Activated CD4-positive, alpha-beta T cell treated with anti-CD3 and anti-CD28 coated beads, Interleukin-2, amount 10 ng/mL, durations not matched to agents 7 days and 5 days (primary cell): ENCODE measurements around the gene CNTN1. TPM values are rescaled to one million over a fixed set of nuclear protein-coding genes. Genes with fewer than 3 reads are reported as not detected.

Source experiments
- CTCF ChIA-PET: fragments of 350-600 bp; sonication (Branson Sonifier 250); formaldehyde crosslinking; loops from one replicate; lab custom pipeline; 2021; ENCODE audit warnings: antibody characterized with exemption; lab: Charles Lee
- POLR2A ChIA-PET: fragments of 350-600 bp; sonication (Branson Sonifier 250); formaldehyde crosslinking; loops from one replicate; lab custom pipeline; 2021; ENCODE audit warnings: antibody characterized with exemption; lab: Charles Lee
- DNase-seq: peaks from one replicate; pipeline ENCODE4 v3.0.0-alpha.2; 2020
- H3K27ac Mint-ChIP-seq: one replicate; pipeline ENCODE4 v1.8.0; 2021; ENCODE audit warnings: mild to moderate bottlenecking, moderate library complexity, mixed read lengths
- H3K27me3 Mint-ChIP-seq: one replicate; pipeline ENCODE4 v1.8.0; 2021; ENCODE audit warnings: mixed read lengths
- H3K36me3 Mint-ChIP-seq: one replicate; pipeline ENCODE4 v1.8.0; 2021; ENCODE audit warnings: low read depth, mixed read lengths
- H3K4me1 Mint-ChIP-seq: one replicate; pipeline ENCODE4 v1.8.0; 2021; ENCODE audit warnings: mixed read lengths
- H3K4me3 Mint-ChIP-seq: one replicate; pipeline ENCODE4 v1.8.0; 2021; ENCODE audit warnings: mild to moderate bottlenecking, moderate library complexity, mixed read lengths
- H3K9me3 Mint-ChIP-seq: one replicate; pipeline ENCODE4 v1.8.0; 2021; ENCODE audit warnings: mixed read lengths
- total RNA-seq, 2 experiments: library from RNA; stranded (reverse); gene quantifications; one replicate each; pipeline ENCODE4 v1.2.3, GENCODE V29; 2021

Gene CNTN1
- total RNA-seq, 2 experiments from 2014 or later, result not detected

GRCh38 chr12:40802656-40803055 is 110.4 kb downstream of the CNTN1 start:
- Mint-ChIP-seq H3K4me1 (no peaks in the 10 kb centered on the region), H3K27me3 (no peaks in the 10 kb centered on the region), H3K9me3 (no peaks in the 10 kb centered on the region), H3K27ac (no peak overlapping the region), H3K4me3 (no peak overlapping the region), H3K36me3 (no peaks in the 10 kb centered on the region)
- DNase-seq, result no peak
- ChIA-PET POLR2A (no interaction called here), CTCF (no interaction called here)

GRCh38 chr12:40819436-40820108 is 127.3 kb downstream of the CNTN1 start:
- CTCF ChIA-PET, result no interaction called here
- no peaks in the 10 kb centered on the region for H3K27me3 Mint-ChIP-seq
- H3K4me3 Mint-ChIP-seq, result no peak overlapping the region
- peaks cover 11% of the 10 kb centered on the region for H3K9me3 Mint-ChIP-seq
- H3K4me1 Mint-ChIP-seq, result no peaks in the 10 kb centered on the region
- H3K36me3 Mint-ChIP-seq, result no peaks in the 10 kb centered on the region
- H3K27ac Mint-ChIP-seq, result no peak overlapping the region
- POLR2A ChIA-PET, result no interaction called here
- no peak for DNase-seq

- Mint-ChIP-seq H3K9me3 (peaks cover 11% of the 10 kb centered on the region), H3K27ac (no peak overlapping the region), H3K4me3 (no peak overlapping the region), H3K4me1 (no peaks in the 10 kb centered on the region), H3K36me3 (no peaks in the 10 kb centered on the region), H3K27me3 (no peaks in the 10 kb centered on the region)
- ChIA-PET POLR2A (no interaction called here), CTCF (no interaction called here)
- no peak for DNase-seq
These were observed 128.7 kb downstream of the CNTN1 start for GRCh38 chr12:40820794-40821484.

- CTCF ChIA-PET, result no interaction called here
- H3K27me3 Mint-ChIP-seq, result no peaks in the 10 kb centered on the region
These were observed 132.9 kb downstream of the CNTN1 start for GRCh38 chr12:40825156-40825555.

GRCh38 chr12:40827683-40828592 is 135.7 kb downstream of the CNTN1 start:
- POLR2A ChIA-PET, result no interaction called here
- H3K4me3 Mint-ChIP-seq, result no peak overlapping the region

More at GRCh38 chr12:40825156-40825555, 132.9 kb downstream of the CNTN1 start:
- no peaks in the 10 kb centered on the region for H3K4me1 Mint-ChIP-seq
- H3K36me3 Mint-ChIP-seq, result no peaks in the 10 kb centered on the region
- peaks cover 2% of the 10 kb centered on the region for H3K9me3 Mint-ChIP-seq
- H3K27ac Mint-ChIP-seq, result no peak overlapping the region
- POLR2A ChIA-PET, result no interaction called here
- H3K4me3 Mint-ChIP-seq, result no peak overlapping the region
- DNase-seq, result no peak

GRCh38 chr12:40828593-40828990 is 136.4 kb downstream of the CNTN1 start:
- no peaks in the 10 kb centered on the region for H3K36me3 Mint-ChIP-seq
- CTCF ChIA-PET, result no interaction called here

More at GRCh38 chr12:40827683-40828592, 135.7 kb downstream of the CNTN1 start:
- Mint-ChIP-seq H3K27me3 (no peaks in the 10 kb centered on the region), H3K36me3 (no peaks in the 10 kb centered on the region), H3K9me3 (no peaks in the 10 kb centered on the region), H3K27ac (no peak overlapping the region), H3K4me1 (no peaks in the 10 kb centered on the region)
- DNase-seq, result no peak
- CTCF ChIA-PET, result no interaction called here

GRCh38 chr12:40829738-40830144 is 137.5 kb downstream of the CNTN1 start:
- CTCF ChIA-PET, result interaction anchor here (0.6 kb wide), 1 partner anchor 338 kb away, joined by 3 read pairs; no protein-coding TSS in a partner anchor
- H3K9me3 Mint-ChIP-seq, result no peaks in the 10 kb centered on the region
- no peak overlapping the region for H3K4me3 Mint-ChIP-seq
- POLR2A ChIA-PET, result no interaction called here
- H3K4me1 Mint-ChIP-seq, result no peaks in the 10 kb centered on the region
- H3K36me3 Mint-ChIP-seq, result no peaks in the 10 kb centered on the region
- no peaks in the 10 kb centered on the region for H3K27me3 Mint-ChIP-seq
- H3K27ac Mint-ChIP-seq, result no peak overlapping the region
- no peak for DNase-seq

More at GRCh38 chr12:40828593-40828990, 136.4 kb downstream of the CNTN1 start:
- no peak for DNase-seq
- POLR2A ChIA-PET, result no interaction called here
- Mint-ChIP-seq H3K4me3 (no peak overlapping the region), H3K27ac (no peak overlapping the region), H3K9me3 (no peaks in the 10 kb centered on the region), H3K4me1 (no peaks in the 10 kb centered on the region), H3K27me3 (no peaks in the 10 kb centered on the region)

GRCh38 chr12:40831916-40832315 is 139.7 kb downstream of the CNTN1 start:
- no peak overlapping the region for H3K4me3 Mint-ChIP-seq

GRCh38 chr12:40832668-40833067 is 140.4 kb downstream of the CNTN1 start:
- no peaks in the 10 kb centered on the region for H3K4me1 Mint-ChIP-seq
- ChIA-PET POLR2A (no interaction called here), CTCF (no interaction called here)
- no peaks in the 10 kb centered on the region for H3K9me3 Mint-ChIP-seq
- H3K27ac Mint-ChIP-seq, result no peak overlapping the region
- H3K27me3 Mint-ChIP-seq, result no peaks in the 10 kb centered on the region
- no peaks in the 10 kb centered on the region for H3K36me3 Mint-ChIP-seq
- no peak for DNase-seq
- no peak overlapping the region for H3K4me3 Mint-ChIP-seq

More at GRCh38 chr12:40831916-40832315, 139.7 kb downstream of the CNTN1 start:
- Mint-ChIP-seq H3K27me3 (no peaks in the 10 kb centered on the region), H3K4me1 (no peaks in the 10 kb centered on the region), H3K9me3 (no peaks in the 10 kb centered on the region), H3K27ac (no peak overlapping the region), H3K36me3 (no peaks in the 10 kb centered on the region)
- DNase-seq, result no peak
- POLR2A ChIA-PET, result no interaction called here
- CTCF ChIA-PET, result no interaction called here

GRCh38 chr12:40833818-40834217 is 141.6 kb downstream of the CNTN1 start:
- no peak overlapping the region for H3K4me3 Mint-ChIP-seq
- H3K27ac Mint-ChIP-seq, result no peak overlapping the region
- H3K9me3 Mint-ChIP-seq, result no peaks in the 10 kb centered on the region
- no peak for DNase-seq
- H3K4me1 Mint-ChIP-seq, result no peaks in the 10 kb centered on the region
- ChIA-PET POLR2A (no interaction called here), CTCF (no interaction called here)
- H3K36me3 Mint-ChIP-seq, result no peaks in the 10 kb centered on the region
- no peaks in the 10 kb centered on the region for H3K27me3 Mint-ChIP-seq

GRCh38 chr12:40834321-40834720 is 142.1 kb downstream of the CNTN1 start:
- Mint-ChIP-seq H3K27me3 (no peaks in the 10 kb centered on the region), H3K27ac (no peak overlapping the region), H3K4me1 (no peaks in the 10 kb centered on the region), H3K4me3 (no peak overlapping the region), H3K9me3 (no peaks in the 10 kb centered on the region), H3K36me3 (no peaks in the 10 kb centered on the region)
- ChIA-PET POLR2A (no interaction called here), CTCF (no interaction called here)
- DNase-seq, result no peak

- POLR2A ChIA-PET, result no interaction called here
- H3K27ac Mint-ChIP-seq, result no peak overlapping the region
- H3K9me3 Mint-ChIP-seq, result no peaks in the 10 kb centered on the region
- H3K4me1 Mint-ChIP-seq, result no peaks in the 10 kb centered on the region
- no peaks in the 10 kb centered on the region for H3K36me3 Mint-ChIP-seq
- H3K27me3 Mint-ChIP-seq, result no peaks in the 10 kb centered on the region
- no peak overlapping the region for H3K4me3 Mint-ChIP-seq
- DNase-seq, result no peak
- CTCF ChIA-PET, result no interaction called here
These were observed 145.7 kb downstream of the CNTN1 start for GRCh38 chr12:40837891-40838429.
